ENCODE results near the gene APOA5. TPM values are rescaled to one million over a fixed set of nuclear protein-coding genes. Genes with fewer than 3 reads are reported as not detected.

Gene APOA5
- total and polyA plus RNA-seq, 2 of the 13 experiments (the other 11 are each of a cell fraction or from before 2014, with no cell fraction given), result 44.0 to 49.1 TPM

DNA sequence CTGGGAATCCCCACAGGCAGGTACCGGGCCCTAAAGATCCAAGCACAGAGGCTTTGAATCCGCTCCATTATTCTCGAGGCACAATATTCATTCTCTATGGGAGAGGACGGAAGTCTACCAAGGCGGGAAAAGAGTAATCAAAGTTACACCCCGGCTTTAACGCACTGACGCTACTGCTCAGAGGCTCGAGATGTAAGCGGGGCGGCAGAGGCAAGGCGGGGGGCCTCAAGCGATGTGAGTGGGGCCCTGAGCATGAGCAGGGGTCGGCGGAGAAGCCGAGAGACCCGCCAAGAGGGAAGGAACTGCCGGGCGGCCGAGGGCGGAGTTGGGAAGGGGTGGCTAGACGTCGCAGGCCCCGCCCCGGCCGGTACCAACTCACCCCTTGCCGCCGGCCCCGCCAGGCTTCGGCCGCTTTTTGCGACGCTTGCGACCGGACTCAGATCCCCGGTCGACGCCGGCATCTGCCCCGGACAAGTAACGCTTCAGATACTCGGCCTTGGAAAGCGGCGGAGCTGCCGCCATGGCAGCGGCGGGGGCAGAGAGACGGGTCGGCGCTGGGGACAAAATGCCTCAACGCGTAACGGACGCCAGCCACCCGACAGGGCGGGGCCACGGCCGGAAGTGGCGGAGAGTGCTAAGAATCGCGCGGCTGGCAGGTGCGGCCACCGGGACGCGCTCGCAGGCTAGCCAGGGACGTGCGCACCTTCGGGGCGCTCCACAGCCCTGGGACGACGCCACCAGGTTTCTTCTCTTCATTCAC, 19.1 kb downstream of the APOA5 start, which contains the start of gene BUD13 (continued):
- TF ChIP-seq, protein P1, sequence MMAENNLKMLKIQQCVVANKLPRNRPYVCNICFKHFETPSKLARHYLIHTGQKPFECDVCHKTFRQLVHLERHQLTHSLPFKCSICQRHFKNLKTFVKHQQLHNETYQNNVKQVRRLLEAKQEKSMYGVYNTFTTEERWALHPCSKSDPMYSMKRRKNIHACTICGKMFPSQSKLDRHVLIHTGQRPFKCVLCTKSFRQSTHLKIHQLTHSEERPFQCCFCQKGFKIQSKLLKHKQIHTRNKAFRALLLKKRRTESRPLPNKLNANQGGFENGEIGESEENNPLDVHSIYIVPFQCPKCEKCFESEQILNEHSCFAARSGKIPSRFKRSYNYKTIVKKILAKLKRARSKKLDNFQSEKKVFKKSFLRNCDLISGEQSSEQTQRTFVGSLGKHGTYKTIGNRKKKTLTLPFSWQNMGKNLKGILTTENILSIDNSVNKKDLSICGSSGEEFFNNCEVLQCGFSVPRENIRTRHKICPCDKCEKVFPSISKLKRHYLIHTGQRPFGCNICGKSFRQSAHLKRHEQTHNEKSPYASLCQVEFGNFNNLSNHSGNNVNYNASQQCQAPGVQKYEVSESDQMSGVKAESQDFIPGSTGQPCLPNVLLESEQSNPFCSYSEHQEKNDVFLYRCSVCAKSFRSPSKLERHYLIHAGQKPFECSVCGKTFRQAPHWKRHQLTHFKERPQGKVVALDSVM (CRISPR knock-in tag; IDR thresholded peaks at IDR 0.05), result peak; percentile 61
- no peak for TF ChIP-seq ZNF282 (IDR thresholded peaks at IDR 0.05; ENCODE audit: partially characterized antibody)
- TF ChIP-seq ZNF101 (CRISPR knock-in tag; IDR thresholded peaks at IDR 0.05; ENCODE audit: borderline replicate concordance, low read depth), result no peak
- TF ChIP-seq, protein P2, sequence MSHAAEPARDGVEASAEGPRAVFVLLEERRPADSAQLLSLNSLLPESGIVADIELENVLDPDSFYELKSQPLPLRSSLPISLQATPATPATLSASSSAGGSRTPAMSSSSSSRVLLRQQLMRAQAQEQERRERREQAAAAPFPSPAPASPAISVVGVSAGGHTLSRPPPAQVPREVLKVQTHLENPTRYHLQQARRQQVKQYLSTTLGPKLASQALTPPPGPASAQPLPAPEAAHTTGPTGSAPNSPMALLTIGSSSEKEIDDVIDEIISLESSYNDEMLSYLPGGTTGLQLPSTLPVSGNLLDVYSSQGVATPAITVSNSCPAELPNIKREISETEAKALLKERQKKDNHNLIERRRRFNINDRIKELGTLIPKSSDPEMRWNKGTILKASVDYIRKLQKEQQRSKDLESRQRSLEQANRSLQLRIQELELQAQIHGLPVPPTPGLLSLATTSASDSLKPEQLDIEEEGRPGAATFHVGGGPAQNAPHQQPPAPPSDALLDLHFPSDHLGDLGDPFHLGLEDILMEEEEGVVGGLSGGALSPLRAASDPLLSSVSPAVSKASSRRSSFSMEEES (CRISPR knock-in tag; IDR thresholded peaks at IDR 0.05), result peak; percentile 75; the same call in 1 of the 2 replicates
- TF ChIP-seq, protein P3, sequence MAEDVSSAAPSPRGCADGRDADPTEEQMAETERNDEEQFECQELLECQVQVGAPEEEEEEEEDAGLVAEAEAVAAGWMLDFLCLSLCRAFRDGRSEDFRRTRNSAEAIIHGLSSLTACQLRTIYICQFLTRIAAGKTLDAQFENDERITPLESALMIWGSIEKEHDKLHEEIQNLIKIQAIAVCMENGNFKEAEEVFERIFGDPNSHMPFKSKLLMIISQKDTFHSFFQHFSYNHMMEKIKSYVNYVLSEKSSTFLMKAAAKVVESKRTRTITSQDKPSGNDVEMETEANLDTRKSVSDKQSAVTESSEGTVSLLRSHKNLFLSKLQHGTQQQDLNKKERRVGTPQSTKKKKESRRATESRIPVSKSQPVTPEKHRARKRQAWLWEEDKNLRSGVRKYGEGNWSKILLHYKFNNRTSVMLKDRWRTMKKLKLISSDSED (CRISPR knock-in tag; IDR thresholded peaks at IDR 0.05), result no peak
- TF ChIP-seq, protein P4, sequence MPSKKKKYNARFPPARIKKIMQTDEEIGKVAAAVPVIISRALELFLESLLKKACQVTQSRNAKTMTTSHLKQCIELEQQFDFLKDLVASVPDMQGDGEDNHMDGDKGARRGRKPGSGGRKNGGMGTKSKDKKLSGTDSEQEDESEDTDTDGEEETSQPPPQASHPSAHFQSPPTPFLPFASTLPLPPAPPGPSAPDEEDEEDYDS (CRISPR knock-in tag; IDR thresholded peaks at IDR 0.05), result peak; percentile 88
- no peak for TF ChIP-seq ZNF652 (CRISPR knock-in tag; IDR thresholded peaks at IDR 0.05; ENCODE audit: borderline replicate concordance, low read depth)
- TF ChIP-seq SP1 (IDR thresholded peaks at IDR 0.05), result no peak
- peak; percentile 96 for TF ChIP-seq SP1 (CRISPR knock-in tag; IDR thresholded peaks at IDR 0.05)
- TF ChIP-seq ZC3H4 (CRISPR knock-in tag; IDR thresholded peaks at IDR 0.05; ENCODE audit: borderline replicate concordance), result no peak
- TF ChIP-seq ZNF12 (CRISPR knock-in tag; IDR thresholded peaks at IDR 0.05), result 0 out of 2 replicates have a peak, but pooled peaks have one; percentile 7
- TF ChIP-seq, protein P5, sequence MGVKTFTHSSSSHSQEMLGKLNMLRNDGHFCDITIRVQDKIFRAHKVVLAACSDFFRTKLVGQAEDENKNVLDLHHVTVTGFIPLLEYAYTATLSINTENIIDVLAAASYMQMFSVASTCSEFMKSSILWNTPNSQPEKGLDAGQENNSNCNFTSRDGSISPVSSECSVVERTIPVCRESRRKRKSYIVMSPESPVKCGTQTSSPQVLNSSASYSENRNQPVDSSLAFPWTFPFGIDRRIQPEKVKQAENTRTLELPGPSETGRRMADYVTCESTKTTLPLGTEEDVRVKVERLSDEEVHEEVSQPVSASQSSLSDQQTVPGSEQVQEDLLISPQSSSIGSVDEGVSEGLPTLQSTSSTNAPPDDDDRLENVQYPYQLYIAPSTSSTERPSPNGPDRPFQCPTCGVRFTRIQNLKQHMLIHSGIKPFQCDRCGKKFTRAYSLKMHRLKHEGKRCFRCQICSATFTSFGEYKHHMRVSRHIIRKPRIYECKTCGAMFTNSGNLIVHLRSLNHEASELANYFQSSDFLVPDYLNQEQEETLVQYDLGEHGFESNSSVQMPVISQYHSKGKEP (CRISPR knock-in tag; IDR thresholded peaks at IDR 0.05), result peak; percentile 76; the same call in 1 of the 2 replicates
- TF ChIP-seq NRL (CRISPR knock-in tag; IDR thresholded peaks at IDR 0.05; ENCODE audit: borderline replicate concordance), result peak; percentile 78; the same call in 1 of the 2 replicates
- peak; percentile 79; the same call in 1 of the 2 replicates for TF ChIP-seq BRCA1 (CRISPR knock-in tag; IDR thresholded peaks at IDR 0.05)
- TF ChIP-seq, protein P6, sequence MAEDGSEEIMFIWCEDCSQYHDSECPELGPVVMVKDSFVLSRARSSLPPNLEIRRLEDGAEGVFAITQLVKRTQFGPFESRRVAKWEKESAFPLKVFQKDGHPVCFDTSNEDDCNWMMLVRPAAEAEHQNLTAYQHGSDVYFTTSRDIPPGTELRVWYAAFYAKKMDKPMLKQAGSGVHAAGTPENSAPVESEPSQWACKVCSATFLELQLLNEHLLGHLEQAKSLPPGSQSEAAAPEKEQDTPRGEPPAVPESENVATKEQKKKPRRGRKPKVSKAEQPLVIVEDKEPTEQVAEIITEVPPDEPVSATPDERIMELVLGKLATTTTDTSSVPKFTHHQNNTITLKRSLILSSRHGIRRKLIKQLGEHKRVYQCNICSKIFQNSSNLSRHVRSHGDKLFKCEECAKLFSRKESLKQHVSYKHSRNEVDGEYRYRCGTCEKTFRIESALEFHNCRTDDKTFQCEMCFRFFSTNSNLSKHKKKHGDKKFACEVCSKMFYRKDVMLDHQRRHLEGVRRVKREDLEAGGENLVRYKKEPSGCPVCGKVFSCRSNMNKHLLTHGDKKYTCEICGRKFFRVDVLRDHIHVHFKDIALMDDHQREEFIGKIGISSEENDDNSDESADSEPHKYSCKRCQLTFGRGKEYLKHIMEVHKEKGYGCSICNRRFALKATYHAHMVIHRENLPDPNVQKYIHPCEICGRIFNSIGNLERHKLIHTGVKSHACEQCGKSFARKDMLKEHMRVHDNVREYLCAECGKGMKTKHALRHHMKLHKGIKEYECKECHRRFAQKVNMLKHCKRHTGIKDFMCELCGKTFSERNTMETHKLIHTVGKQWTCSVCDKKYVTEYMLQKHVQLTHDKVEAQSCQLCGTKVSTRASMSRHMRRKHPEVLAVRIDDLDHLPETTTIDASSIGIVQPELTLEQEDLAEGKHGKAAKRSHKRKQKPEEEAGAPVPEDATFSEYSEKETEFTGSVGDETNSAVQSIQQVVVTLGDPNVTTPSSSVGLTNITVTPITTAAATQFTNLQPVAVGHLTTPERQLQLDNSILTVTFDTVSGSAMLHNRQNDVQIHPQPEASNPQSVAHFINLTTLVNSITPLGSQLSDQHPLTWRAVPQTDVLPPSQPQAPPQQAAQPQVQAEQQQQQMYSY (CRISPR knock-in tag; IDR thresholded peaks at IDR 0.05), result peak; percentile 24; the same call in 1 of the 2 replicates
- TF ChIP-seq, protein P7, sequence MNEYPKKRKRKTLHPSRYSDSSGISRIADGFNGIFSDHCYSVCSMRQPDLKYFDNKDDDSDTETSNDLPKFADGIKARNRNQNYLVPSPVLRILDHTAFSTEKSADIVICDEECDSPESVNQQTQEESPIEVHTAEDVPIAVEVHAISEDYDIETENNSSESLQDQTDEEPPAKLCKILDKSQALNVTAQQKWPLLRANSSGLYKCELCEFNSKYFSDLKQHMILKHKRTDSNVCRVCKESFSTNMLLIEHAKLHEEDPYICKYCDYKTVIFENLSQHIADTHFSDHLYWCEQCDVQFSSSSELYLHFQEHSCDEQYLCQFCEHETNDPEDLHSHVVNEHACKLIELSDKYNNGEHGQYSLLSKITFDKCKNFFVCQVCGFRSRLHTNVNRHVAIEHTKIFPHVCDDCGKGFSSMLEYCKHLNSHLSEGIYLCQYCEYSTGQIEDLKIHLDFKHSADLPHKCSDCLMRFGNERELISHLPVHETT (CRISPR knock-in tag; conservative IDR thresholded peaks at IDR 0.05), result peak; percentile 90
- TF ChIP-seq MXD4 (CRISPR knock-in tag; IDR thresholded peaks at IDR 0.05), result peak; percentile 92

Data from HepG2 (cell line).